GM12865 (cell line): ENCODE results near the gene GP2.

Experiments used
- DNase-seq: peaks from one replicate; pipeline ENCODE4 v3.0.0; 2010; ENCODE audit warnings: low read depth
- H3K4me3 ChIP-seq: 2 replicates; pipeline ENCODE4 v1.5.1; 2011; ENCODE audit warnings: mild to moderate bottlenecking, low read depth, low read length, control low read depth
- TF ChIP-seq, protein P1 (sequence below): IDR thresholded peaks from 2 replicates; pipeline ENCODE4 v1.5.1; 2011; ENCODE audit warnings: low read length, control low read depth, low read depth, inconsistent platforms; ENCODE audit not compliant: insufficient read depth; ENCODE audit errors: missing control alignments

GP2 gene

GRCh38 chr16:20271893-20272292 is 55.4 kb downstream of the GP2 start:
- H3K4me3 ChIP-seq, result no peak overlapping the region
- no peak for DNase-seq
- TF ChIP-seq, protein P1, sequence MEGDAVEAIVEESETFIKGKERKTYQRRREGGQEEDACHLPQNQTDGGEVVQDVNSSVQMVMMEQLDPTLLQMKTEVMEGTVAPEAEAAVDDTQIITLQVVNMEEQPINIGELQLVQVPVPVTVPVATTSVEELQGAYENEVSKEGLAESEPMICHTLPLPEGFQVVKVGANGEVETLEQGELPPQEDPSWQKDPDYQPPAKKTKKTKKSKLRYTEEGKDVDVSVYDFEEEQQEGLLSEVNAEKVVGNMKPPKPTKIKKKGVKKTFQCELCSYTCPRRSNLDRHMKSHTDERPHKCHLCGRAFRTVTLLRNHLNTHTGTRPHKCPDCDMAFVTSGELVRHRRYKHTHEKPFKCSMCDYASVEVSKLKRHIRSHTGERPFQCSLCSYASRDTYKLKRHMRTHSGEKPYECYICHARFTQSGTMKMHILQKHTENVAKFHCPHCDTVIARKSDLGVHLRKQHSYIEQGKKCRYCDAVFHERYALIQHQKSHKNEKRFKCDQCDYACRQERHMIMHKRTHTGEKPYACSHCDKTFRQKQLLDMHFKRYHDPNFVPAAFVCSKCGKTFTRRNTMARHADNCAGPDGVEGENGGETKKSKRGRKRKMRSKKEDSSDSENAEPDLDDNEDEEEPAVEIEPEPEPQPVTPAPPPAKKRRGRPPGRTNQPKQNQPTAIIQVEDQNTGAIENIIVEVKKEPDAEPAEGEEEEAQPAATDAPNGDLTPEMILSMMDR, result no peak

DNA sequence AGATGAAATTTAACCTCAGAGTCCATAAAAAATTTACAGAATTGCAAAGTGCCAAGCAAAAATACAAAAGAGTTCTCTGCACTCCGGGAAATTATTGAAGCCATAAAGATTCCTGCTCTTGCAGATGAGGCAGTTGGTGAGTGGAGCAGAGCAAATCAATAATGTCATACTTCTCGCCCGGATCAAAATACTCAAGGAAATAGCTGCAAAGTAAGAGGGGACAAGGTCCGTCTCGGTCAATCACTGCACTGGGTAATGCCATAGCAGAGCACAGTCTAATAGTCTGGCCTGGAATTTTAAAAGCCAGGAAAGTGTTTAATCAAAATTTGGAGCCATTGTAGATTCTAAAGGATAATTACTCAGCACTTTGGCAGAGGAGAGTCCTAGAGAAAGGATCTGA is 58.9 kb downstream of the GP2 start:
- TF ChIP-seq, protein P1, result no peak
- DNase-seq, result no peak
- H3K4me3 ChIP-seq, result no peak overlapping the region

- no peak for DNase-seq
- no peak overlapping the region for H3K4me3 ChIP-seq
- TF ChIP-seq, protein P1, result no peak
Measured at GRCh38 chr16:20265019-20265418, 62.3 kb downstream of the GP2 start.

GRCh38 chr16:20263138-20263855 is 64.0 kb downstream of the GP2 start:
- TF ChIP-seq, protein P1, result no peak
- H3K4me3 ChIP-seq, result no peak overlapping the region
- no peak for DNase-seq

GRCh38 chr16:20262248-20262647 is 65.1 kb downstream of the GP2 start:
- TF ChIP-seq, protein P1, result no peak
- DNase-seq, result no peak
- no peak overlapping the region for H3K4me3 ChIP-seq

GRCh38 chr16:20260215-20261009 is 66.9 kb downstream of the GP2 start:
- H3K4me3 ChIP-seq, result no peak overlapping the region
- peak; percentile 24 for DNase-seq
- TF ChIP-seq, protein P1, result no peak
